Left renal cortex interstitium (tissue), 4 donors: ENCODE results near the gene HOXD12. TPM values are rescaled to one million over a fixed set of nuclear protein-coding genes. Genes with fewer than 3 reads are reported as not detected.

Source experiments
- DNase-seq, 4 donors: peaks; one replicate each; pipeline ENCODE4 v3.0.0-alpha.2; 2013; ENCODE audit warnings: low read depth in 4 of 4, low spot score in 2 of 4, missing footprints in 1 of 4
- polyA plus RNA-seq, 4 donors: library from polyadenylated mRNA; unstranded; fragments of 120-200 nt; gene quantifications; one replicate each; pipeline ENCODE4 v1.2.1, GENCODE V29; 2013; ENCODE audit not compliant: insufficient read length in 4 of 4

HOXD12 gene
- polyA plus RNA-seq, 4 donors, result 0.27 to 0.79 (median 0.35) TPM

DNA sequence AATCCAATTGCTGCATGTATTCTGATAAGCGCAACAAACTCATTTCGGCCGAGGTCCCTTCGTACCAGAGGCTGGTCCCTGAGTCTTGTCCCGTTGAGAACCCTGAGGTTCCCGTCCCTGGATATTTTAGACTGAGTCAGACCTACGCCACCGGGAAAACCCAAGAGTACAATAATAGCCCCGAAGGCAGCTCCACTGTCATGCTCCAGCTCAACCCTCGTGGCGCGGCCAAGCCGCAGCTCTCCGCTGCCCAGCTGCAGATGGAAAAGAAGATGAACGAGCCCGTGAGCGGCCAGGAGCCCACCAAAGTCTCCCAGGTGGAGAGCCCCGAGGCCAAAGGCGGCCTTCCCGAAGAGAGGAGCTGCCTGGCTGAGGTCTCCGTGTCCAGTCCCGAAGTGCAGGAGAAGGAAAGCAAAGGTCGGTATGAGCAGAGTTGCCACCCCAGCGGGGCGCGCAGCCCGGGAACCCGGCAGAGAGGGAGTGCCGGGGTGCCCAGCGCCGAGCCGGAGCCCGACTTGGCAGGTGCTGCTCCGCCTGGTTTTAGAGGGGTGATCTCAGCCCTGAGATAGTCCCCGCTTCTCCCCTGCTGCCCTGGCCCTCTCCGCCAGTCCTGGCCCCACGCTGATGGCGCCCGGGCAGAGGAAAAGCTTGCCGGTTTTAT, 17.7 kb downstream of the HOXD12 start:
- no peak for DNase-seq

DNA sequence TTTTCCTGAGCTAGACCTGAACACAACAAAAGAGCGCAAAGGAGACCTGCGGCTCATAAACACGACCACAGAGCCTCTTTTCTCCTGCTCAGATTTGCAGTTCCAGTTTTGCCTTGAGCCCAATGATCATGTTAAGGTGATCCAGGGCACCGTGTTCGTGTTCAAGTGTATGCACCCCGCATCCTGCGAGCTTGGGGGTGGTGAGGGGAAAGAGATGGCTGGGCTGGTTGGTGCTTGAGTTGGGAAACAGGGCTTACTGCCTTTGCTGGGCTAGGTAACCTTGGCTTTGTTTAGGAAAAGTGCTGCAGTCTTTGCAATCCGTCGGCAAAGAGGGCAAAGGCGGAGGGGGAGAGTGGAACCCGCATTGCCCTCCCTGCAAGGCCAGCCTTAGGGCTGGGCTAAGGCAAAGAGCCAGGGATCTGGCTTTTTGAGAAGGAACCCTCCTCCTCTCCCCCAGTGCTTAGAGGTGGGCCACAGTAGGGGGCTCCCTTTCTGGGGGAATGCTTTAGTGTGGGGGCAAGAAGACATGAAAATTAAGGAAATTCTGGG, 18.3 kb downstream of the HOXD12 start:
- no peak for DNase-seq

DNA sequence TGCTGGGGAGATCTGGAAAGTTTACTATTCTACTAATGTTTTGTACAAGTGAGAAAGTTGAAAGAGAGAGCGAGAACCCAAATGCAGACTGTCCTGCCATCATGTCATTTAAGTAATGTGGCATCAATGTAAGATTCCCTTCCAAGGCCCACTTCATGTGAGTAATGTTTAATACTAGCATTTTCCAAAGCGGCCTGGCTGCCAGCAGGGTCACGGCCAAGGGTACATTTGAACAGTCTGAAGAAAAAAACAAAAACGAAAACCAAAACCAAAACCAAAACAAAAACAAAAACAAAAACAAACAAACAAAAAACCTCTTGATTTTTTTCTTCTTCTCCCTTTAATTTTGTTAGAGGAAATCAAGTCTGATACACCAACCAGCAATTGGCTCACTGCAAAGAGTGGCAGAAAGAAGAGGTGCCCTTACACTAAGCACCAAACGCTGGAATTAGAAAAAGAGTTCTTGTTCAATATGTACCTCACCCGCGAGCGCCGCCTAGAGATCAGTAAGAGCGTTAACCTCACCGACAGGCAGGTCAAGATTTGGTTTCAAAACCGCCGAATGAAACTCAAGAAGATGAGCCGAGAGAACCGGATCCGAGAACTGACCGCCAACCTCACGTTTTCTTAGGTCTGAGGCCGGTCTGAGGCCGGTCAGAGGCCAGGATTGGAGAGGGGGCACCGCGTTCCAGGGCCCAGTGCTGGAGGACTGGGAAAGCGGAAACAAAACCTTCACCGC, 19.2 kb downstream of the HOXD12 start:
- DNase-seq, result peak in 1 of 4 donors; percentile 91

- no peak for DNase-seq
Measured at GRCh38 chr2:176120364-176121189, 21.0 kb downstream of the HOXD12 start.

DNA sequence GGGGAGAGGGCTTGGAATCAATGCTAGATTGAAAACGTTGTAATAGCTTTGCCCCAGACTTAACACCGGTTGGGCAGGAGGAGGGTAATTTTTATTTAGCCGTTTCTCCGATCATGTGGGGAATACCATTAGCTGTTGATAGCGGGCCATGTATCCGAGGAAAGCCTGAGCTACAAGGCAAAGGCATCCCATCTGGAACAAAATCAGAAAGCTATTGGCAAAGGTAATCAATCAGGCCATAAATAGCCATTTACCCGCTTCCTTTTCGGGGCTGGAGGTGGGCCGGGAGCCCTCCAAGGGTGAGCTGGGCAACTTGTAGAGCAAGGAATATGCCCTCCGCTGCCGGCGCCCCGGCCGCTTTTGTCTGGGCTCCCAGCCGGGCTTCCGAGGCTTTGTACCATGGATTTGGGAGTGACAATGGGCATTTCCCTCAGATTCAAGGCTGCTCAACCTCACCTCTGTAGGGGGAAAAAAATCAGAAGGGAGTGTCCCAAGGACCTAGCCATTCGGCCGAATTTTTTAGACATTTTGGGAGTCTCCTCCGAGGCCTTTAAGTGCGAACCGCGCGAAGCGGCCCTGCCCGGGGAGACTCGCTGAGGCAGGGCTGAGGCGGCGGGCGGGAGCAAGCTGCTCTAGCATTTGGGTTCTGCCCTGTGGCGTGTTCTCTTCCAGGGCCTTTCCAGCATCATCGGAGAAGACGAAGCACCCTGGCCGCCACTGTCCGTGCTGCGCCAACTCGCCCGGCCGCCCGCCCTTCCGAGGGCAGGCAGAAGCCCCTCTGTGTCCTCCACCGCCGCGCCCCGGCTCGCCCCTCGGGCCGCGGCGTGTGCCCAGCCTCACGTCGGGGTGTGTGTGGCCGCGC, 21.8 kb downstream of the HOXD12 start:
- DNase-seq, result no peak

DNA sequence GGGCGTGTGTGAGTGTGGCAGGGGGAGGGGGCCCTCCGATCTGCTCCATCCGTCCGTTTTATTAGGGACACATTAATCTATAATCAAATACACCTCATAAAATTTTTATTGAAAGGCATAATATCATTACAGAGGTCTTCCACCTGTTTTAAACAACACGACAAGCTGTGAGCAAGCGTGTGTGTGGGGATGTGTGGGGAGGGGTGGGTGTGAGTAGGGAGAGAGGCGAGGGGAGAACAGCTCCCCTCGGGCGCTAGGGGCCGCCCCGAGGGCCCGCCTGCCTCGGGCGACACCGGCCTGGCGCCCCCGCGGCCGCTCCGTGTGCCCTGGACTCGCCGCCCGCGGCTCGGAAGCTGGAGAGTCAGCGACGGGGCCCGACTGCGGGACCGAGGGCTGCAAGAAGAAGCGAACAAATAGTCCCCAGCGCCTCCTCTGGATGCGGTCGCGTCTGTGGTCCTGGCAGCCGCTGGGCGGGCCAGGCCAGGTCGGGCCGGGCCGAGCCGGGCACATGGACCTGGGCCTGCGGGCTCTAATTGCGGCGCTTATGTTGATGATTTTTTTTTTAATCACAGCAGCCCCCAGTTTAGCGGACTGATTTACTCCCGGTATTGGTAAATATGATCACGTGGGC, 22.6 kb downstream of the HOXD12 start:
- no peak for DNase-seq

DNA sequence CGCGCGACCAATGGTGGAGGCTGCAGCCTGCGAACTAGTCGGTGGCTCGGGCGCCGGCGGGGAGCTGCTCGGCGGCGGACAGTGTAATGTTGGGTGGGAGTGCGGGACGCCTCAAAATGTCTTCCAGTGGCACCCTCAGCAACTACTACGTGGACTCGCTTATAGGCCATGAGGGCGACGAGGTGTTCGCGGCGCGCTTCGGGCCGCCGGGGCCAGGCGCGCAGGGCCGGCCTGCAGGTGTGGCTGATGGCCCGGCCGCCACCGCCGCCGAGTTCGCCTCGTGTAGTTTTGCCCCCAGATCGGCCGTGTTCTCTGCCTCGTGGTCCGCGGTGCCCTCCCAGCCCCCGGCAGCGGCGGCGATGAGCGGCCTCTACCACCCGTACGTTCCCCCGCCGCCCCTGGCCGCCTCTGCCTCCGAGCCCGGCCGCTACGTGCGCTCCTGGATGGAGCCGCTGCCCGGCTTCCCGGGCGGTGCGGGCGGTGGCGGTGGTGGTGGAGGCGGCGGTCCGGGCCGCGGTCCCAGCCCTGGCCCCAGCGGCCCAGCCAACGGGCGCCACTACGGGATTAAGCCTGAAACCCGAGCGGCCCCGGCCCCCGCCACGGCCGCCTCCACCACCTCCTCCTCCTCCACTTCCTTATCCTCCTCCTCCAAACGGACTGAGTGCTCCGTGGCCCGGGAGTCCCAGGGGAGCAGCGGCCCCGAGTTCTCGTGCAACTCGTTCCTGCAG, 23.3 kb downstream of the HOXD12 start, which contains the start of gene HOXD9:
Gene HOXD9, plus strand, starts transcription at position 37 of the 728 bp plus-strand sequence. Its CDS starts 50 bp downstream, at position 87.
- no peak for DNase-seq

DNA sequence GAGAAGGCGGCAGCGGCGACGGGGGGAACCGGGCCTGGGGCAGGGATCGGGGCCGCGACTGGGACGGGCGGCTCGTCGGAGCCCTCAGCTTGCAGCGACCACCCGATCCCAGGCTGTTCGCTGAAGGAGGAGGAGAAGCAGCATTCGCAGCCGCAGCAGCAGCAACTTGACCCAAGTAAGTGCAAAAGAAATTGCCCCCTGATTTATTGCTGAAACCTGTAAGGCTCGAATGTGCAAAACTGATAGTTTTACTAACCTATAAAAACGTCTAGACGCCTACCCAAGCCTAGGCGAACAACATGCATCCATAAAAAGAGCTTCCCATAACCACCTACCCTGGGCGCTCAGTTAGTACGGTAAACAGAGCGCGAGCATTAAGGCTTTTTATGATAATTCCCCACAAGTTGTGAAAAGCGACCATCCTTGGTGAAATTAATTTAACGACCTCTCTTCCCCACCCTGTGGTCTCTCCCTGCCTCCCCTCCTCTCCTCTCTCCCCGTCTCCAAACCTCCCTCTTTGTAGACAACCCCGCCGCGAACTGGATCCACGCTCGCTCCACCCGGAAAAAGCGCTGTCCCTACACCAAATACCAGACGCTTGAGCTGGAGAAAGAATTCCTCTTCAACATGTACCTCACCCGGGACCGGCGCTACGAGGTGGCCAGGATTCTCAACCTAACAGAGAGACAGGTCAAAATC, 24.0 kb downstream of the HOXD12 start:
- no peak for DNase-seq

DNA sequence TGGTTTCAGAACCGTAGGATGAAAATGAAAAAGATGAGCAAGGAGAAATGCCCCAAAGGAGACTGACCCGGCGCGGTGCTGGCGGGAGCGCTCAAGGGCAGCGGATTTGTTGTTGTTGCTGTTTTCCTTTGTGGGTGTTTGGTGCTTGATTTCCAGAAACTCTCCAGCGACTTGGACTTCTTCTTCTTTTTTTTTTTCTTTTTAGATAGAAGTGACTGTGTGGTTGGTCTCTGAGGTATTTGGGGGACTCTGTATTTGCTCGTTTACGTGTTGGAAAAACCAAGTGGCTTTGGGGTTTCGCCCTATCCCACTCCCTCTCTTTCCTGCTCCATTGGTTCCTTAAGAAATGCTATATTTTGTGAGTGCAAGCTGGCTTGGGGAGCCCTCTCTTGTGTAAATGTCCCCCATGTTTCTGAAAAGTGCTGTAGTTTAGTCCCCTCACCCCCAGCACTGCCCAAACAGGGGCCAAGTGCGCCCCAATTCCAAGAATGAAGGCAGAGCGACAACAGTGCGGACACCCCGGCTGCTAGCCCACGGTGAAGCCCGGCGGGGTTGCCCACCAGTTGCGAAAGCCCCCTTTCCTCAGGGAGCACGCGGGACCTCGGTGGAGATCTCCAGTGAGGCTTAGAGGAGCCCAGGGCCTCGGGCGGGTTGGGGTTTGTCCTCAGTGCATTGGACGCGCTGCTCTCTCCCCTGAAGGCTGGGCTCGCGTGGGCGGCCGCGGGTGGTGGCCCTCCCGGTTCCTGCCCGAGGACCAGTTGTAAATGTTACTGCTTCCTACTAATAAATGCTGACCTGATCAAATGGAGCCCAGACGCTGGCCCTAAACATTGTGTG, 24.7 kb downstream of the HOXD12 start:
- no peak for DNase-seq

DNA sequence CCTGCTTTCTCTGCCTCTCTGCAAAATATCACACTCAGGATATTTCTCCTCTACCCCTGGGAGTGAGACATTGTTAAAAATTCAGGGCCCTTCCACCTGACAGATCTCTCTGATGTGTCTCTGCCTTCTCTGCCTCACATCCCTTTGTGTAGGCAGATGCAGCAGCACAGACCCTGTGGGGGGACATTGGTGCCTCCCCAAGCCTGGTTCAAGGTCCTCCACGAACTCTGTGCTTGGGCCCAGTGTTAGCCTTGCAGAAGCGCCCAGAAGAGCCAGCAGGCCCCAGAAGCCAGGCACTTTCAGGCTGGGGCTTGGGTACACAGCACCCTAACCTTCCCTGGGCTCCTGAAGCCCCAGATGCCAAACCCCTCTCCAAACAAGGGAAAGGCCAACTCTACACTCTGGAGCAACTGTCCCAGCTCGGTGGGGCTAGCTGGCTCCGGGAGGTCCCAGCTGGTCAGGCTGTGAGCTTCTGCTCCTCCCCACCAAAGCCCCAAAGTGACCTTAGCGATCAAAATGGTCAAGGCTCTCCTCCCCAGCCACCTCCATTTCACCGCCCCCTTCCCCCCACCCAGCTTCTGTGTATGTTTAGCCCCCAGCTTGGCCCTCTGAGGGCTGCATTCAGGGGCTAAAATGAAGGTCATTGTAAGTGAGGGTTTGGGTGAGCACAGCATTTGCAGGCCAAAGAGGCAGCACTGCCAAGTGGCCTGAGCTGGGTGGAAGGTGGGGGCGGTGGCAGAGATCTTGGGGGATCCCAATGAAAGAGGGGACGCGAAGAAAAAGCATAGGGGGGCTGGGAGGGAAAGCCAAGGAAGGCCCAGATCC, 25.6 kb downstream of the HOXD12 start:
- DNase-seq, result no peak

DNA sequence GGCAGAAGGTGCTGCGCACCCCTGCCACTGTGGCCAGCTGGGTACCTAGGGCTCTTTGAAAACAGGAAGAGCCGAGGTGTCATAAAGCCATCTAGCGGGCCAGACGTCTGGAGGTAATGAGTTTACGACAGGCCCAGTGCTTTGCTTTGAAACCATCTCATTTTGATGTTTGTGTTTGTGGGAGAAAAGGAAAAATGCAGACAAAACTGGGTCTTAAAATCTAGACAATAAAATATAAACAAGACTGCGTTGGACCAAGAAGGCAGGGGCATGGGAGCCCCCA, 26.1 kb downstream of the HOXD12 start:
- no peak for DNase-seq

GRCh38 chr2:176126929-176127773, 27.6 kb downstream of the HOXD12 start:
- no peak for DNase-seq

DNA sequence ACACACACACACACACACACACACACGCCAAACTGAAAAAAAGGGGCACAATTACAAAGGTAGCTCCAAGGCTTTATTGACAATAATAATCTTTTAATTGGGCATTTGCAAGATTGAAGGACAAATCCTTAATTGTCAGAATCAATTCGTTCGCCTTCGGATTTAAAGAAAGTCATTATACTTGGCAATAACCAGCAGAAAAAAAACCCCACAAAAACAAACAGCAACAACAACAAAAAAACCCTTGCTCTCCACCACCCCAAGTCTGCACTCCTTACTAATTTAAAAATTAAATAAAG, 28.1 kb downstream of the HOXD12 start:
- DNase-seq, result no peak

DNA sequence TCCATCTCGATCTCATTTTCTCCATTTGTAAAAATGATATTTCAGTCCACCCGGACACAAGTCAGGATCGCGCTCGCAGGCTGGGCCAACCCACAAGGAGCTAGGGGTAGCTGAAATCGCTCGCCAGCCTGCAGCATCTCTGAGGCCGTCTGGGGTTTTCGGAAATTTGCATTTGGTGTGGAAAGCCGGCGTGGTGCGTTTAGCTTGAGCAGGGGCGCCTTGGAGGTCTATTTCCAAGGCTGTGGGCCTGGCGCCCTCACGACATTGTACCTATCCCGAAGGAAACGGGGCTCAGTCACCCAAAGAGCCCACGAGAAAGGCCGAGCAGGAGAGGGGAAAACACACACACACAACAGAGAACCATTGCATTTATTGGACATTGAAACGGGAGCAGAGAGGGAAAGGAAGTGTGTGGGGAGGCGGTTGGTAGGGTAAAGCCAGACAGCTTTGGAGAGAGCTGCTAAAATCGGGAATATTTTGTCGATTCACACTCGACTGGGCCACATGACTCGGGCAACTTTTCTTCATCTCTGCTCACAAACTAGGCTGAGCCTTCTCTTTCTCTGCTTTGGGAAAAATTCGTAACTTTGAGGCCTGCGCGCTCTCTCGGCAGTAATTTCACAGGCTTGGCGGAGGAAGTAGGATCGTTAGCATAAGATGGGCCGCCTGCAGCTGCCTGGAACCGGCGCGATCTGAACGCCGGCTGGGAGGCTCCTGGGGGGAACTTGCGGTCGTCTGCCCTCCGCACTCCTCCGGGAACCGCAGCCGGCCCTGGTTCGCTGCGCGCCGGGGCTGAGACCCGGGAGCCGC, 28.8 kb downstream of the HOXD12 start:
- no peak for DNase-seq
